ENCODE measurements around the gene GRIA1.

The GRIA1 gene

GRCh38 chr5:153490118-153491037, at the start of gene GRIA1:
Gene GRIA1, plus strand, starts transcription at chr5:153490670.
- DNase-seq = peak; percentile 81

GRCh38 chr5:153445875-153446579, 44.4 kb upstream of the GRIA1 start:
- peak; percentile 98 for DNase-seq

GRCh38 chr5:153447534-153447933, 42.9 kb upstream of the GRIA1 start:
- DNase-seq = no peak

- no peak for DNase-seq
Measured at GRCh38 chr5:153456354-153456753, 34.1 kb upstream of the GRIA1 start.

- DNase-seq = no peak
Measured at GRCh38 chr5:153456993-153457392, 33.5 kb upstream of the GRIA1 start.

GRCh38 chr5:153458268-153458667, 32.2 kb upstream of the GRIA1 start:
- peak; percentile 49 for DNase-seq

GRCh38 chr5:153459051-153459743, 31.3 kb upstream of the GRIA1 start:
- peak; percentile 91 for DNase-seq

GRCh38 chr5:153460421-153460820, 30.0 kb upstream of the GRIA1 start:
- DNase-seq = no peak

- DNase-seq = no peak
Measured at GRCh38 chr5:153461341-153461740, 29.1 kb upstream of the GRIA1 start.

- no peak for DNase-seq
Measured at GRCh38 chr5:153463806-153464205, 26.7 kb upstream of the GRIA1 start.

GRCh38 chr5:153467546-153467945, 22.9 kb upstream of the GRIA1 start:
- DNase-seq = peak; percentile 41

- DNase-seq = no peak
Measured at GRCh38 chr5:153469423-153469822, 21.0 kb upstream of the GRIA1 start.

GRCh38 chr5:153470736-153471135, 19.7 kb upstream of the GRIA1 start:
- DNase-seq = no peak

- DNase-seq = peak; percentile 24
Measured at GRCh38 chr5:153476767-153477166, 13.7 kb upstream of the GRIA1 start.

GRCh38 chr5:153480401-153480800, 10.1 kb upstream of the GRIA1 start:
- DNase-seq = no peak

- DNase-seq = no peak
Measured at GRCh38 chr5:153483482-153483881, 7.0 kb upstream of the GRIA1 start.

GRCh38 chr5:153485641-153486040, 4.8 kb upstream of the GRIA1 start:
- peak; percentile 99 for DNase-seq

- no peak for DNase-seq
Measured at GRCh38 chr5:153486771-153487170, 3.7 kb upstream of the GRIA1 start.

GRCh38 chr5:153489611-153490010, 859 bp upstream of the GRIA1 start:
- DNase-seq = peak; percentile 55

- peak; percentile 73 for DNase-seq
Measured at GRCh38 chr5:153491038-153491744, 721 bp downstream of the GRIA1 start.

GRCh38 chr5:153491856-153492255, 1.4 kb downstream of the GRIA1 start:
- peak; percentile 73 for DNase-seq

- DNase-seq = peak; percentile 77
Measured at GRCh38 chr5:153496835-153497234, 6.4 kb downstream of the GRIA1 start.

- DNase-seq = no peak
Measured at GRCh38 chr5:153498516-153498915, 8.0 kb downstream of the GRIA1 start.
